Measurements from ENCODE around the gene FAM153A.
"Not testable (repeated sequence)": the region's sequence is repeated elsewhere in the genome, so short reads cannot be mapped to it uniquely, and the experiment has no call there.

DNA sequence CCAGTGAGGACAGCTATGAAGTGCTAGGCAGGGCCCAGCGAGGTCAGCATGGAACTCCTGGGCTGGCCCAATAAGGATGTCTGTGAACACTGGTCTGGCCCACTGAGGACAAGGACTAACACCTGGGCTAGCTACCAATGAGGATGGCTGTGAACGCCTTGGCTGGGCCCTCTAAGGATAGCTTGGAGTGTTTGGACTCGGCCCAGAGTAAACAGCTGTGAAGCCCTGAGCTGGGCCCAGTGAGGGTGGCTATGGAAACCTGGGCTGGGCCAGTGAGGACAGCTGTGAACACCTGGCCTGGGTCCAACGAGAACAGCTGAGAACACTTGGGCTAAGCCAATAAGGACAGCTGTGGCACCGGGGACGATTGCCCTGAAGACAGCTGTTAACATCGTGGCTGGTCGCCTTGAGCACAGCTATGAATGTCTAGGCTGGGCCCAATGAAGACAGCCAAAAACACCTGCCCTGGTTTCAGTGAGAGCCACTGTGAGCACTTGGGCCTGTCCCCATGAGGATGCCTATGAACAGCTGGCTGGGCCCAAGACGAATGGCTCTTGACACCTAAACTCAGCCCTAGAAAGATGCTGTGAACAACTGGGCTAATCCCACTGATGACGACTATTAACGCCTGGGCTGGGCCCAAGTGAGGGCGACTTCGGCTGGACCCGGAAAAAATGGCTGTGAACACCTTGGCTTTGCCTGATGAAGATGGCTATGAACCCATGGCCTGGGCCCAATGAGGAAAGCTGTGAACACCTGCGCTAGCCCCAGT is 18.8 kb downstream of the FAM153A start:
- not testable (repeated sequence) for TF ChIP-seq EZH2phosphoT487 (IDR thresholded peaks at IDR 0.05; ENCODE audit: insufficient read depth, low read depth); EZH2 (IDR thresholded peaks at IDR 0.05; ENCODE audit: insufficient read depth, poor library complexity, severe bottlenecking)
